Retinal pigment epithelial cell (primary cell): ENCODE results near the gene GFI1.
A peak's percentile ranks its signal among the peaks of the same experiment; 100 is the strongest.

ENCODE experiments used
- DNase-seq: peaks from one replicate; pipeline ENCODE4 v3.0.0-alpha.2; 2010; ENCODE audit warnings: low read depth
- H3K4me3 ChIP-seq: 2 replicates; pipeline ENCODE4 v1.5.1; 2011; ENCODE audit warnings: mild to moderate bottlenecking, low read length, control low read depth, moderate library complexity
- TF ChIP-seq, protein P1 (sequence below): conservative IDR thresholded peaks from 2 replicates; pipeline ENCODE4 v1.5.1; 2011; ENCODE audit warnings: low read depth, low read length, control low read depth, inconsistent platforms

GFI1 gene

DNA sequence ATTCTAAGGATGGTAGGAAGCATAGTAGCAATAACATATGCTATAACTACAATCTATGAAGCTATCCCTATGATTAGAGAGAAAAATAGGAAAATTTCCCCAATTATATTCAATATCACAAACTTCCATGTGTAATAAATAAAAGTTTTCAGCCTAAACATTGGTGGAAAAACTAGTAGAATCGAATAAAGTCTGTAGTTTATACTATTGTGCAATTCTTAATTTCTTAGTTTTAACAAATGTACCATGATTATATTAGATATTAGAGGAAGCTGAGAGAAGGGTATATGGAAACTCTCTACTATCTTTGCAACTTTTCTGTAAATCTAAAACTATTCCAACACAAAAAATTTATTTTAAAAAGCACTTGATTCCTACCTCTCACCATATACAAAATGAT lies 13.8 kb upstream of the GFI1 start:
- no peak for DNase-seq
- H3K4me3 ChIP-seq, result no peak overlapping the region
- TF ChIP-seq, protein P1, sequence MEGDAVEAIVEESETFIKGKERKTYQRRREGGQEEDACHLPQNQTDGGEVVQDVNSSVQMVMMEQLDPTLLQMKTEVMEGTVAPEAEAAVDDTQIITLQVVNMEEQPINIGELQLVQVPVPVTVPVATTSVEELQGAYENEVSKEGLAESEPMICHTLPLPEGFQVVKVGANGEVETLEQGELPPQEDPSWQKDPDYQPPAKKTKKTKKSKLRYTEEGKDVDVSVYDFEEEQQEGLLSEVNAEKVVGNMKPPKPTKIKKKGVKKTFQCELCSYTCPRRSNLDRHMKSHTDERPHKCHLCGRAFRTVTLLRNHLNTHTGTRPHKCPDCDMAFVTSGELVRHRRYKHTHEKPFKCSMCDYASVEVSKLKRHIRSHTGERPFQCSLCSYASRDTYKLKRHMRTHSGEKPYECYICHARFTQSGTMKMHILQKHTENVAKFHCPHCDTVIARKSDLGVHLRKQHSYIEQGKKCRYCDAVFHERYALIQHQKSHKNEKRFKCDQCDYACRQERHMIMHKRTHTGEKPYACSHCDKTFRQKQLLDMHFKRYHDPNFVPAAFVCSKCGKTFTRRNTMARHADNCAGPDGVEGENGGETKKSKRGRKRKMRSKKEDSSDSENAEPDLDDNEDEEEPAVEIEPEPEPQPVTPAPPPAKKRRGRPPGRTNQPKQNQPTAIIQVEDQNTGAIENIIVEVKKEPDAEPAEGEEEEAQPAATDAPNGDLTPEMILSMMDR, result no peak

DNA sequence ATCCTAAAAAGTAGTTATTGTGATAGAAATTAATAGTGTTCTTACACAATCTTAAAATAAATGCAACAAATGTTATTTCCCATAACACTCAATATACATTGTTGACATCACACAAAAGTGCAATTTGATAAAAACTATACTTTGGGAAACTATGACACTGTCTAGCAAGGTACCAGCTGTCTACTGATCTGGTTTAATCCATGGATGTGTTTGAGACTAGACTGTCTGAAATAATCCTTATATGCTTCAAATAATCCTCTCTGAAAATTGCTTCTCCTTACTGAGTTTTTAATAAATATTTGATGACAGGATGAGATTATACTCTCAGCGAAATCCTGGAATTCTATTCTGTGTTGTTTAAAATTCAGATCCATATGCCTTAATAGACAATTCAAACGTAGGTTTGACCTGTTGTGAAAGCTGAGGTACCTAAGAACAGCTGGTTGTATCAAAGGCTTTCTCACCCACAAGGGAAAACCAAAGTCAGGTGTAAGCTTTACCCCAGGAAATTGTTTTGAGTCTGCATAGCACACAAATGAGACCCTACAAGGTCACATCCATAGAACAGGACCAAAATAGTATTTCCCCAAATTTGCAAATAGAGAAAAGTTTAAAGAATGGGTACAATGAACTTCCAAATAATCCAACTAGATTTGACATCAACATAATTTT lies 8.8 kb upstream of the GFI1 start:
- DNase-seq, result no peak
- no peak overlapping the region for H3K4me3 ChIP-seq
- TF ChIP-seq, protein P1, result no peak

DNA sequence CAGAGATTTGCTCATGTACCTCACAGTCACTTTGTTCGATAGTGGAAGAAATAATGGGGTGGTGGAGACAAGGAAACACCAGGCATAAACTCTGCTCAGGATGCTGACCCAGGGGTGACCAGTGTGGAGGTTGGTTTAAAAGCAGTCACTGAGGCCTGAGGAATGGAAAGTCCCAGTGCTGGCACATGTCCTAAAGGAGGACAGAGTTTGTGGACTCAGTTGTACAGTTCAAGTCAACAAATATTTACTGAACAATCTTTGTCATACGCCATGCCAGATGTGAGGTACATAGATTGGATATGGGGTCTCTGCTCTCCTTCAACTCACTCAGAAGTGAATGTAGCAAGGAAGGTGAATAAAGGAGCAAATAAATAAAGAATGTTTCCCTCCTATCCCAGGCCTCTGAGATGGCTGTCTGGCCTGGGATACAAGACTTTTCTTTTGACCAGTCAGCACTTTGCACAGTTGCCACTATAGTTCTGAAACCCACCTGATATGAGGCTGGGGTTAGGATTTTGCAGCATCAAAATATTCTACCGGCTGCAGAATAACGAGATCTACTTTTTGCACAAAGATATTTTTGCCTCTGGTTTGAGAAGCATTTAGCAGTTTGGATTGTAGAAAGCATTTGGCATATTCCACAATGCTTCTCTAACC lies 7.9 kb upstream of the GFI1 start:
- TF ChIP-seq, protein P1, result no peak
- no peak overlapping the region for H3K4me3 ChIP-seq
- DNase-seq, result no peak

DNA sequence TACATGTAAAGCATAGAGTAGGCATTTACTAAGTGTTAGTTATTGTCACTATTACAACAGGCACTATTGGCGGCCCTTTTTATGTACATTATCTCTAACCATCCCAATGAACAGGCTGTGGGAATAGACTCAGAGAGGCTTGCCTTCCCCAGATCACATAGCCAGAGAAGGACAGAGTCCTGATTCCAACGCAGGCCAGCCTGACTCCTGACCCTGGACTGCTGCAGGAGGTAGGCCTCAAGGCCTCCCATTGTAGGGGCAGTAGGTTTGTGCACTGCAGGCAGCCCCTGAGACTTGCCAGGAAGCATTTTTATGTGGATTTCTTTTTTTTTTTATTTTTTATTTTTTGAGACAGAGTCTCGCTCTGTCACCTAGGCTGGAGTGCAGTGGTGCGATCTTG lies 6.4 kb upstream of the GFI1 start:
- no peak for DNase-seq
- TF ChIP-seq, protein P1, result no peak
- no peak overlapping the region for H3K4me3 ChIP-seq

DNA sequence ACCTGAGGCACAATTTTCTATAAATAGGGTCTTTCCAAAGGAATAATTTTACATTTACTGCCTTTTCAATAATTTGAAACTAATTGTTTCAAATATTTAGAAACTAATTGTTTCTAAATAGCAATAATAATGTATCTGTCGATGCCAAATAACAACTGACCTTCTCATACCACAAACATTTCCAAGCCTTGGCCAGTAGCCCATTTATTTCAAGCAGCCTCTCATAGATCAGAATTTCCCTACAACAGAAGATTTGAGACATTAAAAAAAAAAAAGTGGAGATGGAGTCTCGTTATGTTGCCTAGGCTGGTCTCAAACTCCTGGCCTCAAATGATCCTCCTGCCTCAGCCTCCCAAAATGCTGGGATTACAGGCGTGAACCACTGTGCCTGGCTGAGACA lies 2.1 kb upstream of the GFI1 start:
- DNase-seq, result no peak
- TF ChIP-seq, protein P1, result no peak
- no peak overlapping the region for H3K4me3 ChIP-seq

DNA sequence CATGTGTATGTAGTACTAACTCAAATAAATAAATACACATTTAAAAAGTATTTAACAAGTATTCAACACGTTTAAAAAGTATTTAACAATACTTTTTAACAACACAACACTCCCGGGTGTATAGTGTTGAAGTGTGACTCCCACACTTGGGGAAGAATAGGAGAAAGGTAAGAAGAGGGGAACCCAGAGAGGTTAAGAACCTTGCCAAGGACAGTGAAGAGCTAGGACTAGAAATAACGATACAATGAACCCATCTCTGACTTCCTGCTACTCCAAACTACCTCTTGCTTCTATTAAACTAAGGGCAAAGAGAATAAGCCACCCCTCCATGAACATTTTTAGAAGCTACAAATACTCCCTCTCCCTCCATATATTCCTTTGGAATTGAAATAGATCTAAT lies 1.7 kb upstream of the GFI1 start:
- TF ChIP-seq, protein P1, result no peak
- no peak for DNase-seq
- H3K4me3 ChIP-seq, result no peak overlapping the region

DNA sequence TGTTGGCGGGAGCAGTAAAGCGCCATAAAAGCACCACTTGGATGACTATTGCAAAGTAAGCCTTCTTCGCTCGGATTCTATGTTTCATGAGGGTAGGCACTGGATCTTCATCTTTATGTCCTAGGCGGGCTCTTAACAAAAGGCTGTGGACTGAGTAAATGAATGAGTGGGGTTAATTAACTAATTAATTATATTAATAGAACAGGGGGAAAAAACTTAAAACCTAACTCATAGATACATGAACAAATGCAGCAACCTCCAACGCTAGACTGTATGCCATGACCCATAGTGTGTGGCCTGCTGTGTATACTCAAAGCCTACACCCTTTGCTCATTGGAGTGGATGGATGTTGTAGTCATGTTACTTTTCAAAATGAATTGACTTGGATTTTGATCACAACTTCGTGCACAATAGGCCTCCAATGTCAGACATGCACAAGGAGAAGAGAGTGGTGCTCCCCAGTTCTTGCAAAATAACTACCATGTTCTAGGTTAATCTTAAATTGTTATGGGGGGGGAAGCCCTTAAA lies 417 bp upstream of the GFI1 start:
- TF ChIP-seq, protein P1, result no peak
- DNase-seq, result no peak
- peak overlapping the region; percentile 2 for H3K4me3 ChIP-seq
